Measurements from ENCODE around the gene LAPTM4A.

LAPTM4A gene

GRCh38 chr2:20037660-20038059, 13.8 kb downstream of the LAPTM4A start:
- no peak overlapping the region for H3K4me3 ChIP-seq (replicated peaks; ENCODE audit: low read depth, low read length)
- DNase-seq (ENCODE audit: low read depth), result no peak
- TF ChIP-seq CTCF (IDR thresholded peaks at IDR 0.05; ENCODE audit: low read length, missing control alignments), result no peak

GRCh38 chr2:20035955-20036666, 15.3 kb downstream of the LAPTM4A start:
- H3K4me3 ChIP-seq (replicated peaks; ENCODE audit: low read depth, low read length), result no peak overlapping the region
- DNase-seq (ENCODE audit: low read depth), result no peak
- no peak for TF ChIP-seq CTCF (IDR thresholded peaks at IDR 0.05; ENCODE audit: low read length, missing control alignments)

GRCh38 chr2:20034821-20035220, 16.6 kb downstream of the LAPTM4A start:
- TF ChIP-seq CTCF (IDR thresholded peaks at IDR 0.05; ENCODE audit: low read length, missing control alignments), result no peak
- H3K4me3 ChIP-seq (replicated peaks; ENCODE audit: low read depth, low read length), result no peak overlapping the region
- DNase-seq (ENCODE audit: low read depth), result no peak

- DNase-seq (ENCODE audit: low read depth), result no peak
- TF ChIP-seq CTCF (IDR thresholded peaks at IDR 0.05; ENCODE audit: low read length, missing control alignments), result no peak
Observed at GRCh38 chr2:20034218-20034617, 17.2 kb downstream of the LAPTM4A start.

GRCh38 chr2:20033322-20033721, 18.1 kb downstream of the LAPTM4A start:
- no peak for DNase-seq (ENCODE audit: low read depth)
- TF ChIP-seq CTCF (IDR thresholded peaks at IDR 0.05; ENCODE audit: low read length, missing control alignments), result no peak
- H3K4me3 ChIP-seq (replicated peaks; ENCODE audit: low read depth, low read length), result no peak overlapping the region

More at GRCh38 chr2:20034218-20034617, 17.2 kb downstream of the LAPTM4A start:
- no peak overlapping the region for H3K4me3 ChIP-seq (replicated peaks; ENCODE audit: low read depth, low read length)

GRCh38 chr2:20030224-20030623, 21.2 kb downstream of the LAPTM4A start:
- TF ChIP-seq CTCF (IDR thresholded peaks at IDR 0.05; ENCODE audit: low read length, missing control alignments), result no peak
- H3K4me3 ChIP-seq (replicated peaks; ENCODE audit: low read depth, low read length), result no peak overlapping the region
- DNase-seq (ENCODE audit: low read depth), result no peak
